SK-N-SH (cell line): ENCODE results near the gene MTERF2. TPM values are rescaled to one million over a fixed set of nuclear protein-coding genes. Genes with fewer than 3 reads are reported as not detected.
"Not testable (repeated sequence)": the region's sequence is repeated elsewhere in the genome, so short reads cannot be mapped to it uniquely, and the experiment has no call there.

Source experiments
- CTCF ChIA-PET: fragments of 300-600, 350-600 bp; formaldehyde crosslinking; extraction: SDS; loops from one replicate; lab custom pipeline; 2021; lab: Yijun Ruan, JAX
- POLR2A ChIA-PET: fragments of 350-600 bp; sonication (Branson Sonifier 250); formaldehyde crosslinking; extraction: SDS; loops from one replicate; lab custom pipeline; 2020; ENCODE audit warnings: antibody characterized with exemption, inconsistent platforms; lab: Yijun Ruan, JAX
- DNase-seq: peaks from one replicate; pipeline ENCODE4 v3.0.0; 2012
- H2AFZ ChIP-seq: fragments of 200-600 bp; sonication (generic); 2 replicates; pipeline ENCODE4 v1.8.1; 2016; ENCODE audit warnings: antibody characterized with exemption, mild to moderate bottlenecking, low read depth
- H3F3A ChIP-seq: fragments of 200-600 bp; sonication (generic); replicated peaks from 2 replicates; pipeline ENCODE3; 2016; ENCODE audit warnings: antibody characterized with exemption, mild to moderate bottlenecking; ENCODE audit not compliant: insufficient read depth
- H3K27ac ChIP-seq, 2 experiments: fragments of 200-500 bp in 1 of 2; fragments of 200-600 bp in 1 of 2; sonication (Bioruptor generic) in 1 of 2; sonication (generic), shearing (Covaris generic) in 1 of 2; 2 replicates each; pipeline versions ENCODE4 v1.5.1 to v1.6.1; 2014 to 2016; ENCODE audit warnings: low read depth in 2 of 2, inconsistent platforms in 1 of 2, low read length in 1 of 2, mild to moderate bottlenecking in 1 of 2, mixed read lengths in 1 of 2
- H3K27me3 ChIP-seq: fragments of 200-600 bp; sonication (generic), shearing (Covaris generic); 2 replicates; pipeline ENCODE4 v1.6.1; 2016; ENCODE audit warnings: mixed run types; ENCODE audit not compliant: insufficient read depth
- H3K36me3 ChIP-seq, 2 experiments: fragments of 200-500 bp in 1 of 2; fragments of 200-600 bp in 1 of 2; sonication (Bioruptor generic) in 1 of 2; sonication (generic) in 1 of 2; replicated peaks in 1 of 2; 2 replicates each; pipeline versions ENCODE3 to v1.5.1; 2014 to 2016; ENCODE audit warnings: low read length in 1 of 2, mild to moderate bottlenecking in 1 of 2; ENCODE audit not compliant: insufficient read depth in 2 of 2, control insufficient read depth in 1 of 2
- H3K4me1 ChIP-seq, 2 experiments: fragments of 200-500 bp in 1 of 2; fragments of 200-600 bp in 1 of 2; sonication (Bioruptor generic) in 1 of 2; sonication (generic), shearing (Covaris generic) in 1 of 2; 2 replicates each; pipeline versions ENCODE4 v1.5.1 to v1.6.1; 2014 to 2016; ENCODE audit warnings: low read depth in 1 of 2, low read length in 1 of 2, mixed run types in 1 of 2; ENCODE audit not compliant: insufficient read depth in 2 of 2, control insufficient read depth in 1 of 2
- H3K4me2 ChIP-seq: fragments of 200-600 bp; sonication (generic), shearing (Covaris generic); 2 replicates; pipeline ENCODE4 v1.6.1; 2017; ENCODE audit warnings: mixed run types
- H3K4me3 ChIP-seq, 2 experiments: fragments of 200-500 bp in 1 of 2; fragments of 200-600 bp in 1 of 2; sonication (Bioruptor generic) in 1 of 2; sonication (generic), shearing (Covaris generic) in 1 of 2; 2 replicates each; pipeline versions ENCODE4 v1.5.1 to v1.8.1; 2014 to 2016; ENCODE audit warnings: low read depth in 2 of 2, inconsistent platforms in 1 of 2, low read length in 1 of 2, mild to moderate bottlenecking in 1 of 2, mixed read lengths in 1 of 2, moderate library complexity in 1 of 2
- H3K79me2 ChIP-seq: fragments of 200-600 bp; sonication (generic); 2 replicates; pipeline ENCODE4 v1.8.1; 2017; ENCODE audit warnings: mild to moderate bottlenecking; ENCODE audit not compliant: insufficient read depth
- H3K9ac ChIP-seq: fragments of 200-600 bp; sonication (generic); 2 replicates; pipeline ENCODE4 v1.6.1; 2017; ENCODE audit warnings: mixed run types
- H3K9me2 ChIP-seq: fragments of 200-600 bp; sonication (generic); 2 replicates; pipeline ENCODE4 v1.6.1; 2017; ENCODE audit warnings: mixed run types
- H3K9me3 ChIP-seq: fragments of 200-600 bp; sonication (generic); 2 replicates; pipeline ENCODE4 v1.6.1; 2017; ENCODE audit warnings: mixed run types, mild to moderate bottlenecking, moderate library complexity
- H4K20me1 ChIP-seq: fragments of 200-600 bp; sonication (generic); 2 replicates; pipeline ENCODE4 v1.6.1; 2017; ENCODE audit warnings: mild to moderate bottlenecking, mixed run types; ENCODE audit not compliant: insufficient read depth
- CHD2 ChIP-seq: fragments of 150-350 bp; IDR thresholded peaks from 2 replicates; pipeline ENCODE4 v1.6.1; 2018; ENCODE audit warnings: low read length; ENCODE audit not compliant: partially characterized antibody
- ELF1 ChIP-seq: IDR thresholded peaks from 2 replicates; pipeline ENCODE4 v1.4.0; 2012
- EZH2phosphoT487 ChIP-seq: fragments of 200-600 bp; sonication (generic); IDR thresholded peaks from 2 replicates; pipeline ENCODE4 v1.6.1; 2017; ENCODE audit warnings: low read depth, mixed run types, mild to moderate bottlenecking, antibody characterized with exemption, moderate library complexity, borderline replicate concordance
- FOXJ3 ChIP-seq: sonication (generic); formaldehyde crosslinking; IDR thresholded peaks from 2 replicates; pipeline ENCODE4 v1.5.1; 2020; ENCODE audit warnings: mild to moderate bottlenecking, missing genetic modification reagents
- MEF2A ChIP-seq: IDR thresholded peaks from 2 replicates; pipeline ENCODE4 v1.4.0; 2012; ENCODE audit warnings: low read depth, borderline replicate concordance
- NFIC ChIP-seq: IDR thresholded peaks from 2 replicates; pipeline ENCODE4 v1.4.0; 2012; ENCODE audit warnings: borderline replicate concordance
- NRF1 ChIP-seq: IDR thresholded peaks from 2 replicates; pipeline ENCODE4 v1.6.1; 2012; ENCODE audit warnings: low read depth, mild to moderate bottlenecking, low read length
- POLR2AphosphoS5 ChIP-seq: IDR thresholded peaks from 2 replicates; pipeline ENCODE4 v1.6.1; 2012; ENCODE audit warnings: low read depth, low read length
- RAD21 ChIP-seq: IDR thresholded peaks from 2 replicates; pipeline ENCODE4 v1.6.1; 2012; ENCODE audit warnings: mild to moderate bottlenecking, low read length
- RCOR1 ChIP-seq: fragments of 150-350 bp; IDR thresholded peaks from 2 replicates; pipeline ENCODE4 v1.6.1; 2017; ENCODE audit warnings: antibody characterized with exemption, low read length
- SMC3 ChIP-seq: IDR thresholded peaks from 2 replicates; pipeline ENCODE4 v1.6.1; 2012; ENCODE audit warnings: low read depth, low read length, improper control_type of control experiment
- YY1 ChIP-seq: IDR thresholded peaks from 2 replicates; pipeline ENCODE4 v1.4.0; 2012; ENCODE audit warnings: low read depth, mild to moderate bottlenecking
- WGBS: methylation state at CpG from one replicate; pipeline ENCODE4 v1.1.6; 2017; ENCODE audit warnings: low lambda C conversion rate; 5-methylcytosine and 5-hydroxymethylcytosine counted together
- polyA plus RNA-seq, 3 experiments: library from polyadenylated mRNA; depleted of rRNA; stranded (reverse); fragments of >200 nt; gene quantifications; 2 replicates each; pipeline ENCODE4 v1.2.3, GENCODE V29; 2012
- TF ChIP-seq, protein P1 (sequence below): IDR thresholded peaks from 2 replicates; pipeline ENCODE4; 2012
- TF ChIP-seq, protein P2 (sequence below): IDR thresholded peaks from 2 replicates; pipeline ENCODE4 v1.4.0; 2012; ENCODE audit warnings: low read depth, borderline replicate concordance
- TF ChIP-seq, protein P3 (sequence below): IDR thresholded peaks from 2 replicates; pipeline ENCODE4 v1.4.0; 2012; ENCODE audit warnings: low read depth

The MTERF2 gene
- polyA plus RNA-seq, 1 of the 3 experiments (the other 2 are of a cell fraction) = 5.9 TPM

DNA sequence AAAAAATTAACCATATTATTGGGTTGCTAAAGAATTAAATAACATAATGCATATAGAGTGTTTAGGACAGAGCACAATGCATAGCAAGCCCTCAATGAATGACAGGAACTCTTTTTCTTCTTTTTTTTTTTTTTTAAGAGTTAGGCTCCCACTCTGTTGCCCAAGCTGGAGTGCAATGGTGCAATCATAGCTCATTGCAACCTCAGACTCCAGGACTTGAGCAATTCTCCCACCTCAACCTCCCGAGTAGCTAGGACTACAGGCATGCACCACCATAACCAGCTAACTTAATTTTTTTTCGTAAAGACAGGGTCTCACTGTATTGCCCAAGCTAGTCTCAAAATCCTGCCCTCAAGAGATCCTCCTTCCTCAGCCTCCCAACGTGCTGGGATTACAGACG lies 20.5 kb upstream of the MTERF2 start:
- Histone ChIP-seq H3K4me2 (no peak overlapping the region), H3K4me3 (no peak overlapping the region), H3K9ac (no peak overlapping the region), H3K79me2 (no peaks in the 10 kb centered on the region), H3K4me1 (no peaks in the 10 kb centered on the region), H3K27me3 (no peaks in the 10 kb centered on the region), H3K9me2 (no peaks in the 10 kb centered on the region), H3F3A (no peaks in the 10 kb centered on the region), H2AFZ (no peak overlapping the region), H3K36me3 (no peaks in the 10 kb centered on the region), H4K20me1 (no peaks in the 10 kb centered on the region), H3K27ac (no peak overlapping the region), H3K9me3 (no peaks in the 10 kb centered on the region)
- ChIA-PET POLR2A (no interaction called here), CTCF (interaction anchor here (1.0 kb wide), 2 partner anchors 9 to 85 kb away, joined by 3 read pairs; no protein-coding TSS in a partner anchor)
- 99% methylated on average over 4 of the region's 4 CpGs for WGBS
- no peak for DNase-seq
- no peak for TF ChIP-seq NFIC
- TF ChIP-seq FOXJ3 (CRISPR knock-in tag) = no peak
- no peak for TF ChIP-seq YY1
- TF ChIP-seq, protein P1, sequence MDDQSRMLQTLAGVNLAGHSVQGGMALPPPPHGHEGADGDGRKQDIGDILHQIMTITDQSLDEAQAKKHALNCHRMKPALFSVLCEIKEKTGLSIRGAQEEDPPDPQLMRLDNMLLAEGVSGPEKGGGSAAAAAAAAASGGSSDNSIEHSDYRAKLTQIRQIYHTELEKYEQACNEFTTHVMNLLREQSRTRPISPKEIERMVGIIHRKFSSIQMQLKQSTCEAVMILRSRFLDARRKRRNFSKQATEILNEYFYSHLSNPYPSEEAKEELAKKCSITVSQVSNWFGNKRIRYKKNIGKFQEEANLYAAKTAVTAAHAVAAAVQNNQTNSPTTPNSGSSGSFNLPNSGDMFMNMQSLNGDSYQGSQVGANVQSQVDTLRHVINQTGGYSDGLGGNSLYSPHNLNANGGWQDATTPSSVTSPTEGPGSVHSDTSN = no peak
- no peak for TF ChIP-seq CHD2
- TF ChIP-seq RCOR1 = no peak
- TF ChIP-seq NRF1 = no peak
- no peak for TF ChIP-seq SMC3
- TF ChIP-seq RAD21 = no peak
- TF ChIP-seq MEF2A = no peak
- TF ChIP-seq ELF1 = no peak
- TF ChIP-seq, protein P2, sequence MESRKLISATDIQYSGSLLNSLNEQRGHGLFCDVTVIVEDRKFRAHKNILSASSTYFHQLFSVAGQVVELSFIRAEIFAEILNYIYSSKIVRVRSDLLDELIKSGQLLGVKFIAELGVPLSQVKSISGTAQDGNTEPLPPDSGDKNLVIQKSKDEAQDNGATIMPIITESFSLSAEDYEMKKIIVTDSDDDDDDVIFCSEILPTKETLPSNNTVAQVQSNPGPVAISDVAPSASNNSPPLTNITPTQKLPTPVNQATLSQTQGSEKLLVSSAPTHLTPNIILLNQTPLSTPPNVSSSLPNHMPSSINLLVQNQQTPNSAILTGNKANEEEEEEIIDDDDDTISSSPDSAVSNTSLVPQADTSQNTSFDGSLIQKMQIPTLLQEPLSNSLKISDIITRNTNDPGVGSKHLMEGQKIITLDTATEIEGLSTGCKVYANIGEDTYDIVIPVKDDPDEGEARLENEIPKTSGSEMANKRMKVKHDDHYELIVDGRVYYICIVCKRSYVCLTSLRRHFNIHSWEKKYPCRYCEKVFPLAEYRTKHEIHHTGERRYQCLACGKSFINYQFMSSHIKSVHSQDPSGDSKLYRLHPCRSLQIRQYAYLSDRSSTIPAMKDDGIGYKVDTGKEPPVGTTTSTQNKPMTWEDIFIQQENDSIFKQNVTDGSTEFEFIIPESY = no peak
- TF ChIP-seq EZH2phosphoT487 = no peak
- TF ChIP-seq POLR2AphosphoS5 = no peak
- TF ChIP-seq, protein P3, sequence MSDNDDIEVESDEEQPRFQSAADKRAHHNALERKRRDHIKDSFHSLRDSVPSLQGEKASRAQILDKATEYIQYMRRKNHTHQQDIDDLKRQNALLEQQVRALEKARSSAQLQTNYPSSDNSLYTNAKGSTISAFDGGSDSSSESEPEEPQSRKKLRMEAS = no peak

DNA sequence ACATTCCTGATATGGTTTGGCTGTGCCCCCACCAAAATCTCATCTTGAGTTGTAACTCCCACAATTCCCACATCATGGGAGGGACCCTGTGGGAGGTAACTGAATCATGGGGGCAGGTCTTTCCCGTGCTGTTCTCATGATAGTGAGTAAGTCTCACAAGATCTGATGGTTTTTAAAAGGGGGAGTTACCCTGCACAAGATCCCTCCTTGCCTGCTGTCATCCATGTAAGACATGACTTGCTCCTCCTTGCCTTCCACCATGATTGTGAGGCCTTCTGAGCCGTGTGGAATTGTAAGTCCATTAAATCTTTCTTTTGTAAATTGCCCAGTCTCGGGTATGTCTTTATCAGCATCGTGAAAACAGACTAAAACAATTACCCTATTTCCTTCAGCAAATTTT lies 15.7 kb upstream of the MTERF2 start:
- H2AFZ ChIP-seq, H3K79me2 ChIP-seq, H4K20me1 ChIP-seq, CTCF ChIA-PET, H3K27ac ChIP-seq, H3K4me3 ChIP-seq, H3F3A ChIP-seq, POLR2A ChIA-PET, H3K9me2 ChIP-seq, H3K4me1 ChIP-seq, H3K9ac ChIP-seq, H3K27me3 ChIP-seq, H3K9me3 ChIP-seq, H3K36me3 ChIP-seq, DNase-seq, H3K4me2 ChIP-seq: not testable (repeated sequence)
- 75% methylated on average over 4 of the region's 4 CpGs for WGBS
